Neuronal stem cell (in vitro differentiated cells): ENCODE measurements around the gene CEP192. TPM values are rescaled to one million over a fixed set of nuclear protein-coding genes. Genes with fewer than 3 reads are reported as not detected.

ENCODE experiments used
- DNase-seq: peaks from one replicate; pipeline ENCODE4 v3.0.0-alpha.2; 2013; ENCODE audit warnings: low spot score
- H2AFZ ChIP-seq: one replicate; pipeline ENCODE4 v1.6.1; 2013; ENCODE audit warnings: mild to moderate bottlenecking, low read length, inconsistent platforms
- H2AK5ac ChIP-seq: 2 replicates; pipeline ENCODE4 v1.6.1; 2013; ENCODE audit warnings: low read depth, mild to moderate bottlenecking, inconsistent platforms, low read length, moderate library complexity, mixed read lengths
- H2BK120ac ChIP-seq: 2 replicates; pipeline ENCODE4 v1.6.1; 2013; ENCODE audit warnings: low read depth, mild to moderate bottlenecking, inconsistent platforms, low read length, moderate library complexity, mixed read lengths
- H2BK12ac ChIP-seq: one replicate; pipeline ENCODE4 v1.6.1; 2013; ENCODE audit warnings: low read length, inconsistent platforms
- H2BK15ac ChIP-seq: 2 replicates; pipeline ENCODE4 v1.6.1; 2013; ENCODE audit warnings: mild to moderate bottlenecking, low read length, inconsistent platforms, mixed read lengths
- H2BK5ac ChIP-seq: one replicate; pipeline ENCODE4 v1.6.1; 2013; ENCODE audit warnings: inconsistent platforms, mild to moderate bottlenecking, low read length, moderate library complexity
- H3K14ac ChIP-seq: one replicate; pipeline ENCODE4 v1.6.1; 2013; ENCODE audit warnings: low read length, inconsistent platforms
- H3K18ac ChIP-seq: 2 replicates; pipeline ENCODE4 v1.6.1; 2013; ENCODE audit warnings: low read length, inconsistent platforms
- H3K23ac ChIP-seq: 2 replicates; pipeline ENCODE4 v1.6.1; 2013; ENCODE audit warnings: low read depth, mild to moderate bottlenecking, mixed read lengths, low read length, inconsistent platforms; ENCODE audit not compliant: poor library complexity
- H3K27ac ChIP-seq: replicated peaks from 3 replicates; pipeline ENCODE4 v1.5.1; 2013; ENCODE audit warnings: low read length, inconsistent platforms
- H3K27me3 ChIP-seq, 3 experiments: 2 replicates each; pipeline ENCODE4 v1.6.1; 2013; ENCODE audit warnings: low read length in 3 of 3, mild to moderate bottlenecking in 2 of 3, inconsistent platforms in 1 of 3, low read depth in 1 of 3, mixed read lengths in 1 of 3, moderate library complexity in 1 of 3; ENCODE audit not compliant: control insufficient read depth in 3 of 3, insufficient read depth in 3 of 3
- H3K36me3 ChIP-seq, 2 donors: replicated peaks in 1 of 2; 2 replicates each; pipeline ENCODE4 v1.6.1; 2013; ENCODE audit warnings: low read length in 2 of 2; ENCODE audit not compliant: control insufficient read depth in 2 of 2, insufficient read depth in 2 of 2
- H3K4ac ChIP-seq: 2 replicates; pipeline ENCODE4 v1.6.1; 2013; ENCODE audit warnings: inconsistent platforms, mild to moderate bottlenecking, low read length, moderate library complexity
- H3K4me1 ChIP-seq, 2 donors: 1 replicate in 1 of 2; 2 replicates in 1 of 2; pipeline ENCODE4 v1.6.1; 2013; ENCODE audit warnings: low read length in 2 of 2, low read depth in 1 of 2; ENCODE audit not compliant: control insufficient read depth in 2 of 2, insufficient read depth in 1 of 2
- H3K4me2 ChIP-seq: one replicate; pipeline ENCODE4 v1.6.1; 2013; ENCODE audit warnings: mild to moderate bottlenecking, low read length, inconsistent platforms; ENCODE audit not compliant: insufficient read depth, poor library complexity, severe bottlenecking
- H3K4me3 ChIP-seq, 2 donors: 2 replicates each; pipeline ENCODE4 v1.5.1; 2013; ENCODE audit warnings: low read length in 2 of 2, mild to moderate bottlenecking in 2 of 2, inconsistent platforms in 1 of 2, moderate library complexity in 1 of 2
- H3K79me1 ChIP-seq: one replicate; pipeline ENCODE4 v1.6.1; 2013; ENCODE audit warnings: low read depth, mild to moderate bottlenecking, inconsistent platforms, low read length, moderate library complexity
- H3K9ac ChIP-seq: one replicate; pipeline ENCODE4 v1.6.1; 2013; ENCODE audit warnings: mild to moderate bottlenecking, low read depth, low read length, inconsistent platforms; ENCODE audit not compliant: poor library complexity
- H3K9me3 ChIP-seq, 2 donors: replicated peaks in 1 of 2; 2 replicates each; pipeline versions ENCODE3 to v1.6.1; 2013; ENCODE audit warnings: low read length in 2 of 2, mild to moderate bottlenecking in 2 of 2, inconsistent platforms in 1 of 2, low read depth in 1 of 2, mixed read lengths in 1 of 2, moderate library complexity in 1 of 2; ENCODE audit not compliant: control insufficient read depth in 2 of 2, insufficient read depth in 1 of 2
- H4K8ac ChIP-seq: one replicate; pipeline ENCODE4 v1.6.1; 2013; ENCODE audit warnings: low read depth, mild to moderate bottlenecking, inconsistent platforms, low read length, moderate library complexity
- H4K91ac ChIP-seq: one replicate; pipeline ENCODE4 v1.6.1; 2013; ENCODE audit warnings: low read length, low read depth, mild to moderate bottlenecking, inconsistent platforms; ENCODE audit not compliant: poor library complexity
- WGBS, 2 donors: extraction: QIAGEN DNeasy Blood & Tissue Kit; methylation state at CpG; one replicate each; pipeline ENCODE4 v1.1.7; 2013; ENCODE audit warnings: missing lambda C conversion rate in 2 of 2, mixed read lengths in 1 of 2; ENCODE audit not compliant: insufficient read length in 2 of 2, insufficient replicate concordance in 1 of 2; ENCODE audit errors: extremely low coverage in 2 of 2; 5-methylcytosine and 5-hydroxymethylcytosine counted together
- polyA plus RNA-seq, 2 experiments: library from polyadenylated mRNA; stranded (reverse); fragments of 200-250 nt; gene quantifications; one replicate each; pipeline ENCODE4 v1.2.3, GENCODE V29; 2013

The CEP192 gene, protein sequence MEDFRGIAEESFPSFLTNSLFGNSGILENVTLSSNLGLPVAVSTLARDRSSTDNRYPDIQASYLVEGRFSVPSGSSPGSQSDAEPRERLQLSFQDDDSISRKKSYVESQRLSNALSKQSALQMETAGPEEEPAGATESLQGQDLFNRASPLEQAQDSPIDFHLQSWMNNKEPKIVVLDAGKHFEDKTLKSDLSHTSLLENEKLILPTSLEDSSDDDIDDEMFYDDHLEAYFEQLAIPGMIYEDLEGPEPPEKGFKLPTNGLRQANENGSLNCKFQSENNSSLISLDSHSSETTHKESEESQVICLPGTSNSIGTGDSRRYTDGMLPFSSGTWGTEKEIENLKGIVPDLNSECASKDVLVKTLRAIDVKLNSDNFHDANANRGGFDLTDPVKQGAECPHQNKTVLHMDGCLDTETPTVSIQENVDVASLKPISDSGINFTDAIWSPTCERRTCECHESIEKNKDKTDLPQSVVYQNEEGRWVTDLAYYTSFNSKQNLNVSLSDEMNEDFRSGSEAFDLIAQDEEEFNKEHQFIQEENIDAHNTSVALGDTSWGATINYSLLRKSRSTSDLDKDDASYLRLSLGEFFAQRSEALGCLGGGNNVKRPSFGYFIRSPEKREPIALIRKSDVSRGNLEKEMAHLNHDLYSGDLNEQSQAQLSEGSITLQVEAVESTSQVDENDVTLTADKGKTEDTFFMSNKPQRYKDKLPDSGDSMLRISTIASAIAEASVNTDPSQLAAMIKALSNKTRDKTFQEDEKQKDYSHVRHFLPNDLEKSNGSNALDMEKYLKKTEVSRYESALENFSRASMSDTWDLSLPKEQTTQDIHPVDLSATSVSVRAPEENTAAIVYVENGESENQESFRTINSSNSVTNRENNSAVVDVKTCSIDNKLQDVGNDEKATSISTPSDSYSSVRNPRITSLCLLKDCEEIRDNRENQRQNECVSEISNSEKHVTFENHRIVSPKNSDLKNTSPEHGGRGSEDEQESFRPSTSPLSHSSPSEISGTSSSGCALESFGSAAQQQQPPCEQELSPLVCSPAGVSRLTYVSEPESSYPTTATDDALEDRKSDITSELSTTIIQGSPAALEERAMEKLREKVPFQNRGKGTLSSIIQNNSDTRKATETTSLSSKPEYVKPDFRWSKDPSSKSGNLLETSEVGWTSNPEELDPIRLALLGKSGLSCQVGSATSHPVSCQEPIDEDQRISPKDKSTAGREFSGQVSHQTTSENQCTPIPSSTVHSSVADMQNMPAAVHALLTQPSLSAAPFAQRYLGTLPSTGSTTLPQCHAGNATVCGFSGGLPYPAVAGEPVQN (N-terminal part only)
- polyA plus RNA-seq (2013, experiment 1 of 2): 18.4 TPM
- 17.8 TPM for polyA plus RNA-seq (2013, experiment 2 of 2)

DNA sequence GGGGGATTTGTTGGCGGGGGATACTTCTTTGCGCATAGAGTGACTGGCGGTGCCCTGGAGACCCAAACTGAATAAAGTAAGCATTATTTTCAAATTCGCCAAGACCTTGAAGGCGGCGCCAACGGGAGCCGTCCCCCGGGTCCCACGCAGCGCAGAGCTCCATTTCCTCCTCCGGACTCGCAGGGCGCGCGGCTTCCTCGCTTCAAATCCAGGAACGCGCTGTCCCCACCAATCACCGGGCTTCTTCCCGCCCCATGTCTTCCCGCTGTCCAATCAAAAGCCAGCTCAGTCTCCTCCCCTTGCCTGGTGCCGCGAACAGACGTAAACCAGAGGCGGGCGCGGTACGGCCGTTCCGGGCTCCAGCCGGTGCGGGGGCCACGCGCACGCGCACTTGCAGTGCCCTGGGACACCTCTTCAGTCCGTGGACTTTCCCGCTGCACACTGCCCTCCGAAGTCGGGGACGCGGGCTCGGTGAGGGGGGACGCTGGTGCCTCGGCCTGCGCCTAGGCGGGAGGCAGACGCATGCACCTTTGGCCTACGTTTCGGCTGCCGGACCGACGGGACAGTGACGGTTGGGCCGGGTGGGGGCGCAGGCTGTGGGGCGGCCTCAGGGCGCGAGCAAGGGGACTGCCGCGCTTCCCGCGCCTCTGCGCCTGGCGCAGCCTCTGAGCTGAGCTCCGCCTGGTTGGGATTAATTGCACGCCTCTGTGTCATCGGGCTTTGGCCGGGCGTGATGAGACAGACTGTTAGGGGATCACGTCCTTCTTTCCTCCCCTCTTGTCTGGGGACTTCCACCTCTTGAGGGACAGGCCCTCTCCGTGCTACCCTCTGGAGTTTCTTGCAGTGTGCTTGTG is at the start of gene CEP192:
CEP192 (plus strand) TSS at position 396 of the 854 bp plus-strand sequence. CDS start 8,063 bp downstream, outside the sequence.
- H3K4ac ChIP-seq: no peak within 1 kb of the TSS
- H3K36me3 ChIP-seq: peaks cover 2 to 25% of the 10 kb centered on the region in 2 donors
- H3K18ac ChIP-seq: peak within 1 kb of the TSS; percentile 96
- H4K8ac ChIP-seq: no peak within 1 kb of the TSS
- H3K14ac ChIP-seq: peak within 1 kb of the TSS; percentile 21
- no peak within 1 kb of the TSS for H2AK5ac ChIP-seq
- H2BK120ac ChIP-seq: no peak within 1 kb of the TSS
- H2BK15ac ChIP-seq: peak within 1 kb of the TSS; percentile 63
- no peaks in the 10 kb centered on the region for H3K9me3 ChIP-seq
- H3K9ac ChIP-seq: peak within 1 kb of the TSS; percentile 99
- H3K79me1 ChIP-seq: peaks cover 5% of the 10 kb centered on the region
- DNase-seq: peak; percentile 97
- no peak within 1 kb of the TSS for H2BK12ac ChIP-seq
- peak within 1 kb of the TSS; percentile 39 for H3K4me2 ChIP-seq
- H3K27ac ChIP-seq: peak within 1 kb of the TSS; percentile 91
- WGBS, 2 donors: no CpG with 5 or more reads among the region's 73 CpGs
- peak within 1 kb of the TSS; percentile 89 for H2AFZ ChIP-seq
- peak within 1 kb of the TSS; percentile 99 for H3K23ac ChIP-seq
- no peak within 1 kb of the TSS for H4K91ac ChIP-seq
- peaks cover 3 to 11% of the 10 kb centered on the region in 2 donors for H3K4me1 ChIP-seq
- H3K4me3 ChIP-seq: peak within 1 kb of the TSS; percentile 76 to 90
- no peaks in the 10 kb centered on the region for H3K27me3 ChIP-seq
- peak within 1 kb of the TSS; percentile 14 for H2BK5ac ChIP-seq

DNA sequence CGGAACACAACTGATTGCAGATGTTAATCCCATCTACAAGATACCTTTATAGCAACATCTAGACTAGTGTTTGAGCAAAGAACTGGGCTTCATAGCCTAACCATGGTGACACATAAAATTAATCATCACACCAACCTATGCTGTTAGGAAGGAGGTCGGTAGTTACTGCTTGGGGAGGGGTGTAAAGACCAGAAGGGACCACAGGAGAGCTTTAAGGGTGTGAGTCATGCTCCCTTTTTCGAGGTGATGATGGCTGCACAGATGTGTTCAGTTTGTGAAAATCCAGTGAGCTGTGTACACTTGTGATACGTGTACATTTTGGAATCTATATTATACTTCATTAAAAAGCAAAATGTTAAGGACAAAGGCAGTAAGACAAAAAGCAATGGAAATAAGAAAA is 47.9 kb upstream of the CEP192 start:
- Histone ChIP-seq H2AFZ (no peak overlapping the region), H3K27me3 (no peaks in the 10 kb centered on the region), H3K9ac (no peak overlapping the region), H2BK15ac (no peak overlapping the region), H3K4me3 (no peak overlapping the region), H3K18ac (no peak overlapping the region), H3K14ac (no peak overlapping the region), H3K4me1 (peaks cover 2 to 3% of the 10 kb centered on the region in 2 donors), H3K4ac (no peak overlapping the region), H2BK12ac (no peak overlapping the region), H2BK120ac (no peak overlapping the region), H3K27ac (no peak overlapping the region), H4K91ac (no peak overlapping the region), H3K23ac (no peak overlapping the region), H3K79me1 (peaks cover 2% of the 10 kb centered on the region), H2AK5ac (no peak overlapping the region), H3K4me2 (no peak overlapping the region), H4K8ac (no peak overlapping the region), H3K9me3 (no peaks in the 10 kb centered on the region), H3K36me3 (no peaks in the 10 kb centered on the region), H2BK5ac (no peak overlapping the region)
- DNase-seq: no peak
- WGBS, 2 donors: no CpG with 5 or more reads among the region's 4 CpGs

DNA sequence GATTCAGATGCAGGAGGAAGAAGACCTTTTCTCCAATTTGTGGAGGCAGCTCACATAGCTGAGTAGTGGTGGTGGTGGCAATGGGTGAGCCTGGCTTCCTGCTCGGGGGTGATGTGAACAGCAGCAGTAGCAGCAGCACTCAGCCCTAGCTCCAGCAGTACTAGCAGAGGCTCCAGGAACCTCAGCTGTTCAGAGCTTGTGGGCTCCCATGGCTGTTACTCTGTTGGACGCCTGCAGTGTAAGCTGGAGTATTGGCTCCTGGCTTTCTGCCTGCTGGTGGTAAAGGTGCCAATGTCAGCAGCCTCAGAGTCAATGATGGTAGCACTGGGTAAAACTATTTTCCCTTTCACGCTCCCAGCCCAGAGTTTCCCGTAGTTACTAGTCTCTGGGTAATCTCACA is 46.5 kb upstream of the CEP192 start:
- Histone ChIP-seq H3K4ac (no peak overlapping the region), H3K27ac (no peak overlapping the region), H3K4me2 (no peak overlapping the region), H3K79me1 (peaks cover 4% of the 10 kb centered on the region), H3K23ac (no peak overlapping the region), H2BK12ac (no peak overlapping the region), H4K8ac (no peak overlapping the region), H2BK15ac (no peak overlapping the region), H3K4me3 (no peak overlapping the region), H3K27me3 (no peaks in the 10 kb centered on the region), H2AK5ac (no peak overlapping the region), H2BK5ac (no peak overlapping the region), H3K9ac (no peak overlapping the region), H3K36me3 (peaks cover 2 to 5% of the 10 kb centered on the region in 2 donors), H2AFZ (no peak overlapping the region), H2BK120ac (no peak overlapping the region), H3K14ac (no peak overlapping the region), H3K4me1 (peaks cover 3 to 5% of the 10 kb centered on the region in 2 donors), H3K18ac (no peak overlapping the region), H4K91ac (no peak overlapping the region), H3K9me3 (peaks cover 2 to 7% of the 10 kb centered on the region in 2 donors)
- WGBS, 2 donors: no CpG with 5 or more reads among the region's 4 CpGs
- no peak for DNase-seq
